Right cardiac atrium (tissue), 5 donors: ENCODE results near the gene SLC6A11. TPM values are rescaled to one million over a fixed set of nuclear protein-coding genes. Genes with fewer than 3 reads are reported as not detected.
A peak's percentile ranks its signal among the peaks of the same experiment; 100 is the strongest.

ENCODE experiments used
- ATAC-seq, 2 donors: fragments of 200-7000 bp; cut with Tn5 transposase; one replicate each; pipeline versions ENCODE4 v1.8.0 to v1.9.1; 2020; ENCODE audit warnings: moderate library complexity in 2 of 2, mild to moderate bottlenecking in 1 of 2
- DNase-seq, 3 donors: peaks; one replicate each; pipeline ENCODE4 v3.0.0-alpha.2; 2020
- H3K27ac ChIP-seq: one replicate; pipeline ENCODE4 v1.5.1; 2013; ENCODE audit warnings: mild to moderate bottlenecking, low read length, control low read depth, moderate library complexity
- H3K27me3 ChIP-seq: one replicate; pipeline ENCODE4 v1.6.1; 2013; ENCODE audit not compliant: control insufficient read depth, insufficient read depth
- H3K4me1 ChIP-seq: one replicate; pipeline ENCODE4 v1.6.1; 2013; ENCODE audit warnings: low read length; ENCODE audit not compliant: control insufficient read depth, insufficient read depth
- H3K4me3 ChIP-seq: one replicate; pipeline ENCODE4 v1.5.1; 2013; ENCODE audit warnings: low read length, control low read depth
- H3K9me3 ChIP-seq: one replicate; pipeline ENCODE4 v1.6.1; 2013; ENCODE audit warnings: low read length; ENCODE audit not compliant: control insufficient read depth
- WGBS: extraction: QIAGEN DNeasy Blood & Tissue Kit; methylation state at CpG from one replicate; pipeline ENCODE4 v1.1.7; 2013; 5-methylcytosine and 5-hydroxymethylcytosine counted together
- intact Hi-C, 4 donors: fragments of 100-400 bp; cut with DNase I; formaldehyde crosslinking; loops; one replicate each; pipeline versions ENCODE4 v1.11.0 to v1.14.0; 2022 to 2023
- polyA plus RNA-seq: library from polyadenylated mRNA; stranded (reverse); fragments of 200-250 nt; gene quantifications from one replicate; pipeline ENCODE4 v1.2.3, GENCODE V29; 2013
- total RNA-seq, 4 donors: library from RNA; stranded (reverse); fragmentation: NEBNext Ultra II Directional; extraction: Animal tissue kit (Norgen Biotek cat#: 25700); gene quantifications; one replicate each; pipeline ENCODE4 v1.2.1, GENCODE V29; 2021
- donor health status: healthy with polysubstance abuse.
- donor health status: DM: no; HTN: yes; CAD: no.
- donor health status: DM: no; HTN: no; CAD: no.
- donor health status: DM: no; HTN: yes; CAD: no; lungs with severe emphysema.
- donor health status: DM: yes; HTN: yes; CAD: no.

SLC6A11 gene
- total and polyA plus RNA-seq, 5 donors, result 0.02 TPM; not detected in 4

GRCh38 chr3:10822055-10822454 lies 6.0 kb downstream of the SLC6A11 start:
- Histone ChIP-seq H3K27ac (no peak overlapping the region), H3K9me3 (no peaks in the 10 kb centered on the region), H3K27me3 (no peaks in the 10 kb centered on the region), H3K4me3 (no peak overlapping the region), H3K4me1 (no peaks in the 10 kb centered on the region)
- 79% methylated on average over 5 of the region's 5 CpGs for WGBS
- DNase-seq (no peak), ATAC-seq (no peak)
- intact Hi-C loops, result no loop called here

DNA sequence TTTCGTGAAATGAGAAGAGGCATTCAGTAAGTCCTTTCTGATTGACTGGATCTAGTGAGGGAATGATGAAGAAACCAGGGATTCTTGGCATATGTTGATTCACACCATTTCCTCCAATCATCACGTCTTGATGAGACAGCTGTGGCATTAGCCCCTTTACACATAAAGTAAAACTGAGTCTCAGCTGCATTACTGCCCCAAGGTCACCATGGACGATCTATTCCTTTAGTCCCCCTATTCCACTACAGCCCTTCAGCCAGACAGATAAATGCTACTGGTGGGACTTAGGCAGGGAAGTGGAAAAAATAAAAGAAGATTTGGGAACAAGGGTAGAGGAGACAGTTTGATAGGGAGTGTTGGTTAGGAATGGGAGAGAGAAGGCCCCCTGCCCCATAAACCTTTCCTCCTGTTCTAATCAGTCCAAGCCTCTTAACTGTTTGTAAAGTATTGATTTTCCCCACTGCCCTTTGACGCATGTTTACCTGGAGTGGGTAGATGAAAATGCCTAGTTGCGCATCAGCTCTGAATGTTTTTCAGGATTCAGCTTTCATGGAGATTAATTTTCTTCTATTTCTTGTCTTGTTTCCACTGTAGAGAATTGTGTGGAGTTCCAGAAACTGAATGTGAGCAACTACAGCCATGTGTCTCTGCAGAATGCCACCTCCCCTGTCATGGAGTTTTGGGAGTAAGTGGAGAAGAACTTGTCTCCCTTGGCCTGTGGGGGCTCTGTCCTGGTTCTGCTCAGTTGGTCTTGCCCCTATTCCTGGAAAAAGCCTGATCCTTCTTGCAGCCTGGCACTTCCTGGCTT lies 6.9 kb downstream of the SLC6A11 start:
- 69% methylated on average over 5 of the region's 5 CpGs for WGBS
- Histone ChIP-seq H3K4me1 (no peaks in the 10 kb centered on the region), H3K27ac (no peak overlapping the region), H3K9me3 (no peaks in the 10 kb centered on the region), H3K4me3 (no peak overlapping the region), H3K27me3 (no peaks in the 10 kb centered on the region)
- DNase-seq, result no peak
- ATAC-seq, result no peak
- intact Hi-C loops, result no loop called here

DNA sequence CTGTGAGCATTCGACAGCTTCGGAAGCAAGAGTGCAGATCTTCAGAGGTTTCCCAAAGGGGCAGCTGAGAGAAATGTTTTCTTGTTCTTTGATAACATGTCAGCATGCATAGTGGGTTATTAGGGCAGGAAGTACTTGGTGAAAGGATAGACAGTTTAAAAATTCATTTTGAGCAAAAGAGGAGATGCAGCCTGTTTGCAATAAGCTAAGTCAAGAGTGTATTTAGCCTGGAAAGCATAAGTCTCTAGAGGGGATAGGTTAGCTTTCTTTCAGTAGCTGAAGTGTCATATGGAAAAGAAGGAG lies 7.4 kb downstream of the SLC6A11 start:
- Histone ChIP-seq H3K4me3 (no peak overlapping the region), H3K4me1 (no peaks in the 10 kb centered on the region), H3K27me3 (no peaks in the 10 kb centered on the region), H3K9me3 (no peaks in the 10 kb centered on the region), H3K27ac (no peak overlapping the region)
- intact Hi-C loops, result no loop called here
- DNase-seq (no peak), ATAC-seq (no peak)
- WGBS, result 78% methylated on average over 2 of the region's 2 CpGs

- whole genome bisulfite sequencing, result 94% methylated on average over 1 of the region's 1 CpG
- Histone ChIP-seq H3K4me1 (no peaks in the 10 kb centered on the region), H3K27ac (no peak overlapping the region), H3K27me3 (no peaks in the 10 kb centered on the region), H3K4me3 (no peak overlapping the region), H3K9me3 (no peaks in the 10 kb centered on the region)
- no peak for DNase-seq
- intact Hi-C loops, result no loop called here
- ATAC-seq, result no peak
These were observed 8.4 kb downstream of the SLC6A11 start for GRCh38 chr3:10824468-10824867.

GRCh38 chr3:10833855-10834414 lies 17.9 kb downstream of the SLC6A11 start:
- WGBS, result 56% methylated on average over 3 of the region's 3 CpGs
- Histone ChIP-seq H3K27me3 (no peaks in the 10 kb centered on the region), H3K27ac (no peak overlapping the region), H3K4me1 (no peaks in the 10 kb centered on the region), H3K4me3 (no peak overlapping the region), H3K9me3 (no peaks in the 10 kb centered on the region)
- no peak for DNase-seq
- intact Hi-C loops, result no loop called here
- ATAC-seq, result no peak

GRCh38 chr3:10834951-10835350 lies 18.9 kb downstream of the SLC6A11 start:
- no peak for ATAC-seq
- Histone ChIP-seq H3K27me3 (no peaks in the 10 kb centered on the region), H3K4me3 (no peak overlapping the region), H3K27ac (no peak overlapping the region), H3K9me3 (no peaks in the 10 kb centered on the region), H3K4me1 (no peaks in the 10 kb centered on the region)
- intact Hi-C loops, result no loop called here
- 77% methylated on average over 10 of the region's 10 CpGs for WGBS
- no peak for DNase-seq

DNA sequence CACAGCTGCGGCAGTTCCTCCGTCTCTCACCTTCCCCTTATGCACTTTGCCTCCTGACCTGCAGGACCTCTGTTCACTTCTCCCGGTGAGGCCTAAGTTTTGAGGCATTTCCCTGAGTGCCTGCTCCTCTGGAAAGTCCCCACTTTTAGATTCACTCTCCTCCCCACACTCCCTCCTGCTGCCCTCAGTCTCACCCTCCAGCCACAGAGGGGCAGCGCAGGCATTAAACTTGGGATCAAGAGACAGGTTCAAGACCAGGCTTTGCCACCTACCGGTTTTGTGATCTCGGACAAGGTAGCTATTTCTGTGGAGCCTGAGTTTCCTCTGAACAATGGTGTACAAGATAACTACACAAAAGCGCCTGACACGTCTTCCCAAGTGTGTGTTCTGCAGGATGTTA lies 19.4 kb downstream of the SLC6A11 start:
- no peak for DNase-seq
- intact Hi-C loops, result no loop called here
- H3K9me3 ChIP-seq, result no peaks in the 10 kb centered on the region

DNA sequence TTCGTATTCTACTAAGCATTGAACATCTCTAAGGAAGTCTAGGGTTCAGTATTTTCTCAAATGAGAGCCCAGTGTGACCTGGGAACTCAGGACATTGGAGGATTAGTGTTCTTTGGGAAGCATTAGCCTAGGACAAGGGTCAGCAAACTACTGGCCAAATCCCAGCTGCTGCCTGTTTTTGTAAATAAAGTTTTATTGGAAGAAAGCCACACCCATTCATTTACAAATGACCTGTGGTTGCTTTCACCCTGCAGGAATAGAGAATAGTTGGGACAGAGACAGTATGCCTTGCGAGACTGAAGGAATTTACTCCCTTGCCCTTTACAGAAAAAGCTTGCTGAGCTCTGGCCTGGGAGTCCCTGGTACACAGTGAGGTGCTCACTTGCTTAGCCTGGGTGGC lies 20.6 kb downstream of the SLC6A11 start:
- no peaks in the 10 kb centered on the region for H3K27me3 ChIP-seq
- no peak overlapping the region for H3K4me3 ChIP-seq
- DNase-seq, result no peak
- no peaks in the 10 kb centered on the region for H3K4me1 ChIP-seq
- H3K9me3 ChIP-seq, result no peaks in the 10 kb centered on the region
- no peak for ATAC-seq
- whole genome bisulfite sequencing, result 74% methylated on average over 2 of the region's 2 CpGs
- no peak overlapping the region for H3K27ac ChIP-seq
- intact Hi-C loops, result no loop called here

More for the DNA sequence above, 19.4 kb downstream of the SLC6A11 start:
- no peaks in the 10 kb centered on the region for H3K27me3 ChIP-seq
- H3K27ac ChIP-seq, result no peak overlapping the region
- 70% methylated on average over 8 of the region's 8 CpGs for whole genome bisulfite sequencing
- H3K4me3 ChIP-seq, result no peak overlapping the region
- ATAC-seq, result no peak
- H3K4me1 ChIP-seq, result no peaks in the 10 kb centered on the region

GRCh38 chr3:10837849-10838248 lies 21.8 kb downstream of the SLC6A11 start:
- peak in 1 of 3 donors; percentile 59 for DNase-seq
- no peaks in the 10 kb centered on the region for H3K9me3 ChIP-seq
- 44% methylated on average over 8 of the region's 8 CpGs for WGBS
- no peak overlapping the region for H3K4me3 ChIP-seq
- H3K27me3 ChIP-seq, result no peaks in the 10 kb centered on the region
- intact Hi-C loops, result no loop called here
- ATAC-seq, result no peak
- H3K4me1 ChIP-seq, result no peaks in the 10 kb centered on the region
- no peak overlapping the region for H3K27ac ChIP-seq

DNA sequence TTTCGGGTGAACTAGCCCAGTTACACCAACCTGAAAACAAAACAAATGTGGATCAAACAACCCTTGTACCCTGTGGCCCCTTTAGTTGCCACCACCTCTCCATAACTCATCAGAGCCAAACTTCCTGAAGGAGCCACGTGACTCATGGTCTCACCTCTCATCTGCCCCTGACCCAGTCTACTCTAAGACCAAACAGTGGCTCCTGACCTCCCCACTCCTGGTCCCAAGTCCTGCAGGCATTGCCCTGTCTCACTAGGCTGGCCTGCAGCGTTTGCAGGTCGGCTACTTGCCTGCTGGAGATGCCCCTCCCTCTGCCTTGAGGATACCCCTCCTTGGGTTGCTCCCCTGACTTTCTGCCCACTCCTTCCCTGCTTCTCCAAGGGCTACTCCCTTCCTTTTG lies 23.1 kb downstream of the SLC6A11 start:
- Histone ChIP-seq H3K4me1 (no peaks in the 10 kb centered on the region), H3K4me3 (no peak overlapping the region), H3K27ac (no peak overlapping the region), H3K27me3 (no peaks in the 10 kb centered on the region), H3K9me3 (no peaks in the 10 kb centered on the region)
- ATAC-seq (no peak), DNase-seq (no peak)
- intact Hi-C loops, result no loop called here
- WGBS, result 74% methylated on average over 4 of the region's 4 CpGs

GRCh38 chr3:10841100-10841499 lies 25.1 kb downstream of the SLC6A11 start:
- H3K27me3 ChIP-seq, result no peaks in the 10 kb centered on the region
- H3K9me3 ChIP-seq, result no peaks in the 10 kb centered on the region
- intact Hi-C loops, result loop anchor here in 1 of 4 donors (10.0 kb wide), 1 partner anchor 356 kb away; no protein-coding TSS in a partner anchor
- DNase-seq (no peak), ATAC-seq (no peak)
- 47% methylated on average over 4 of the region's 4 CpGs for WGBS
- no peak overlapping the region for H3K4me3 ChIP-seq
- no peaks in the 10 kb centered on the region for H3K4me1 ChIP-seq
- H3K27ac ChIP-seq, result no peak overlapping the region
